Gastrocnemius medialis (tissue), 4 donors: Measurements from ENCODE around the gene CMKLR1. TPM values are rescaled to one million over a fixed set of nuclear protein-coding genes. Genes with fewer than 3 reads are reported as not detected.

ENCODE experiments used
- ATAC-seq, 2 donors: fragments of 150-250 bp; one replicate each; pipeline ENCODE4 v1.9.1; 2016
- DNase-seq, 2 donors: peaks; one replicate each; pipeline ENCODE4 v3.0.0-alpha.2; 2019
- H3K27ac ChIP-seq, 4 donors: fragments of 200-600 bp; sonication (generic); 1 replicate in 1 of 4; 2 replicates in 3 of 4; pipeline ENCODE4 v1.5.1; 2016 to 2018; ENCODE audit warnings: mild to moderate bottlenecking in 2 of 4, moderate library complexity in 1 of 4
- H3K27me3 ChIP-seq, 3 donors: fragments of 200-600 bp; sonication (generic) in 2 of 3; 1 replicate in 1 of 3; 2 replicates in 2 of 3; pipeline versions ENCODE4 v1.5.1 to v1.6.0; 2016 to 2019; ENCODE audit warnings: mild to moderate bottlenecking in 1 of 3, moderate library complexity in 1 of 3
- H3K36me3 ChIP-seq, 2 donors: fragments of 200-600 bp; sonication (generic) in 1 of 2; one replicate each; pipeline ENCODE4 v1.5.1; 2017 to 2018
- H3K4me1 ChIP-seq, 2 donors: fragments of 200-600 bp; sonication (generic) in 1 of 2; one replicate each; pipeline ENCODE4 v1.5.1; 2016 to 2017; ENCODE audit warnings: mild to moderate bottlenecking in 2 of 2
- H3K4me3 ChIP-seq, 4 donors: fragments of 200-600 bp; sonication (generic) in 3 of 4; 1 replicate in 1 of 4; 2 replicates in 3 of 4; pipeline ENCODE4 v1.5.1; 2016 to 2019; ENCODE audit warnings: mild to moderate bottlenecking in 2 of 4
- H3K9me3 ChIP-seq, 3 donors: fragments of 200-600 bp; sonication (generic) in 2 of 3; 1 replicate in 1 of 3; 2 replicates in 2 of 3; pipeline ENCODE4 v1.5.1; 2016 to 2019
- CTCF ChIP-seq, 5 experiments: fragments of 450-650 bp in 3 of 5; fragments of 200-600 bp in 2 of 5; sonication (generic) in 2 of 5; IDR thresholded peaks in 4 of 5; conservative IDR thresholded peaks in 1 of 5; 1 replicate in 4 of 5; 2 replicates in 1 of 5; pipeline ENCODE4 v1.5.1; 2016 to 2019; ENCODE audit warnings: antibody characterized with exemption in 5 of 5, mild to moderate bottlenecking in 3 of 5, moderate library complexity in 3 of 5
- POLR2A ChIP-seq, 2 donors: fragments of 450-650 bp; IDR thresholded peaks; one replicate each; pipeline ENCODE4 v1.6.1; 2017; ENCODE audit warnings: antibody characterized with exemption in 2 of 2, mild to moderate bottlenecking in 2 of 2, moderate library complexity in 2 of 2
- in situ Hi-C, 4 donors: fragments of 200-750 bp; cut with MboI; loops; one replicate each; pipeline versions ENCODE4 v1.15.0 to v1.8.0; 2017; ENCODE audit warnings: low sequenced_read_pairs in 4 of 4
- intact Hi-C: fragments of 100-400 bp; cut with DNase I; formaldehyde crosslinking; loops from one replicate; pipeline ENCODE4 v1.15.1; 2023; ENCODE audit warnings: low total_unique reads
- total RNA-seq, 4 donors: library from RNA; depleted of rRNA; stranded (reverse); fragments of >200 nt; gene quantifications; one replicate each; pipeline versions ENCODE4 v1.1.0 to v1.2.3, GENCODE V29; 2016

CMKLR1 gene
- total RNA-seq, 4 donors from 2014 or later, result 2.5 to 5.6 (median 4.4) TPM

GRCh38 chr12:108307006-108307405, 32.1 kb downstream of the CMKLR1 start:
- intact Hi-C loops, result no loop called here
- Histone ChIP-seq H3K4me3 (no peak overlapping the region), H3K9me3 (no peaks in the 10 kb centered on the region), H3K4me1 (peaks cover 25 to 31% of the 10 kb centered on the region in 2 donors), H3K27ac (peak overlapping the region in 2 of 4 donors; percentile 74 to 78), H3K36me3 (no peaks in the 10 kb centered on the region), H3K27me3 (no peaks in the 10 kb centered on the region)
- in situ Hi-C loops, result no loop called here
- no peak for ATAC-seq
- no peak for DNase-seq
- TF ChIP-seq POLR2A (IDR thresholded peaks at IDR 0.05), result no peak
- TF ChIP-seq CTCF (IDR thresholded peaks at IDR 0.05 in 4 of 5, conservative IDR thresholded peaks at IDR 0.05 in 1 of 5), result no peak

GRCh38 chr12:108306506-108306905, 32.6 kb downstream of the CMKLR1 start:
- intact Hi-C loops, result no loop called here
- H3K27ac ChIP-seq, result peak overlapping the region; percentile 60 to 78 (median 72)

GRCh38 chr12:108305991-108306501, 33.1 kb downstream of the CMKLR1 start:
- no peak for ATAC-seq
- Histone ChIP-seq H3K4me1 (peaks cover 25 to 32% of the 10 kb centered on the region in 2 donors), H3K4me3 (peak overlapping the region; percentile 12 to 32 (median 18))

More at GRCh38 chr12:108306506-108306905, 32.6 kb downstream of the CMKLR1 start:
- H3K9me3 ChIP-seq, result no peaks in the 10 kb centered on the region
- H3K36me3 ChIP-seq, result no peaks in the 10 kb centered on the region
- DNase-seq (no peak), ATAC-seq (no peak)
- H3K4me3 ChIP-seq, result no peak overlapping the region
- H3K4me1 ChIP-seq, result peaks cover 25 to 32% of the 10 kb centered on the region in 2 donors
- in situ Hi-C loops, result no loop called here
- no peaks in the 10 kb centered on the region for H3K27me3 ChIP-seq
- TF ChIP-seq CTCF (IDR thresholded peaks at IDR 0.05 in 4 of 5, conservative IDR thresholded peaks at IDR 0.05 in 1 of 5) (no peak), POLR2A (IDR thresholded peaks at IDR 0.05) (no peak)

GRCh38 chr12:108305520-108305919, 33.6 kb downstream of the CMKLR1 start:
- peaks cover 25 to 32% of the 10 kb centered on the region in 2 donors for H3K4me1 ChIP-seq
- in situ Hi-C loops, result no loop called here
- no peaks in the 10 kb centered on the region for H3K9me3 ChIP-seq
- ATAC-seq (peak; percentile 59 to 82), DNase-seq (peak; percentile 67 to 82)
- H3K4me3 ChIP-seq, result peak overlapping the region; percentile 12 to 32 (median 18)
- H3K27me3 ChIP-seq, result no peaks in the 10 kb centered on the region
- TF ChIP-seq POLR2A (IDR thresholded peaks at IDR 0.05), result peak; percentile 28 to 37
- TF ChIP-seq CTCF (IDR thresholded peaks at IDR 0.05 in 4 of 5, conservative IDR thresholded peaks at IDR 0.05 in 1 of 5), result no peak
- intact Hi-C loops, result no loop called here
- H3K27ac ChIP-seq, result peak overlapping the region; percentile 60 to 78 (median 72)
- no peaks in the 10 kb centered on the region for H3K36me3 ChIP-seq

More at GRCh38 chr12:108305991-108306501, 33.1 kb downstream of the CMKLR1 start:
- Histone ChIP-seq H3K9me3 (no peaks in the 10 kb centered on the region), H3K27ac (peak overlapping the region; percentile 60 to 78 (median 72)), H3K27me3 (no peaks in the 10 kb centered on the region), H3K36me3 (no peaks in the 10 kb centered on the region)
- no peak for DNase-seq
- TF ChIP-seq CTCF (IDR thresholded peaks at IDR 0.05 in 4 of 5, conservative IDR thresholded peaks at IDR 0.05 in 1 of 5) (no peak), POLR2A (IDR thresholded peaks at IDR 0.05) (no peak)
- intact Hi-C loops (no loop called here), in situ Hi-C loops (no loop called here)

- Histone ChIP-seq H3K4me3 (no peak overlapping the region), H3K4me1 (peaks cover 25 to 32% of the 10 kb centered on the region in 2 donors), H3K9me3 (no peaks in the 10 kb centered on the region), H3K36me3 (no peaks in the 10 kb centered on the region), H3K27me3 (no peaks in the 10 kb centered on the region), H3K27ac (peak overlapping the region; percentile 60 to 74 (median 67))
- TF ChIP-seq CTCF (IDR thresholded peaks at IDR 0.05 in 4 of 5, conservative IDR thresholded peaks at IDR 0.05 in 1 of 5) (no peak), POLR2A (IDR thresholded peaks at IDR 0.05) (no peak)
- DNase-seq (no peak), ATAC-seq (no peak)
- in situ Hi-C loops, result no loop called here
- intact Hi-C loops, result no loop called here
Observed at GRCh38 chr12:108304633-108305032, 34.5 kb downstream of the CMKLR1 start.
